GM21423 (cell line): ENCODE results near the gene CRK.
"Not testable (repeated sequence)": the region's sequence is repeated elsewhere in the genome, so short reads cannot be mapped to it uniquely, and the experiment has no call there.

ENCODE experiments used
- ATAC-seq: cut with Tn5 transposase; IDR thresholded peaks from one replicate; pipeline ENCODE4 v1.9.1; 2021; ENCODE audit warnings: mild to moderate bottlenecking, moderate library complexity; ENCODE audit not compliant: unreplicated experiment

Gene CRK

DNA sequence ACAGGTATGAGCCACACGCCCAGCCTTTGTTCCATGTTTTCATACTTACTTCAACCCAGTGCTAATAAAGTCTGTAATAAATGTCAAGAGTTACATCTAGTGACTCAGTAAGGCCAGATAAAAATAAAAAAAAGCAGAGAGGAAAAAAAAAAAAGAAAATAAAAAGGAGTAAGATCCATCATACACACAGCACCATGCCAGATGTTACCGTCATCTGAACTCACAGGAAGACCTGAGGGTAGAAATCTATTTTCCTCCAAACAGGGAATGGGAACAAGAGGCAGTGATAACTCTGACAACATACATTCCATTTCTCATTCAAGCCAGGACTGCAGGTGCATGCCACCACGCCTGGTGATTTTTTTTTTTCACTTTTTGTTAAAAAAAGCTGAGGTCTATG lies 20.7 kb downstream of the CRK start:
- no peak for ATAC-seq

DNA sequence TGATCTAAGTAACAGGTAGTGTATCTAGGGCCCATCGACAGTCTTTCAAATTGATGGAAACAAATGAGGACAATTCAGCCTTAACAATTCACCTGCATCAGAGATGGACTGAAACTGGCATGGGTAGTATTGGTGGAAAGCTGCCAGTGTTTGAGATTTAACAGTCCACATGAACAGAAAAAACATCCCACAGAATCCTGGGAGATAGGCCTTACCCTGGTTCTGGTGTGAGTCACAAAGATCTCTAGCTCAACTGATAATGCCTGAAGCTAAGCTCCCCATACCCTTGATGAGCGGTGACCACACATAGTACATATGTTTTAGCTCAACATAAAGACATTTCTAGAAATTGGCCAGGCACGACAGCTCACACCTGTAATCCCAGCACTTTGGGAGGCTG lies 21.9 kb downstream of the CRK start:
- no peak for ATAC-seq

DNA sequence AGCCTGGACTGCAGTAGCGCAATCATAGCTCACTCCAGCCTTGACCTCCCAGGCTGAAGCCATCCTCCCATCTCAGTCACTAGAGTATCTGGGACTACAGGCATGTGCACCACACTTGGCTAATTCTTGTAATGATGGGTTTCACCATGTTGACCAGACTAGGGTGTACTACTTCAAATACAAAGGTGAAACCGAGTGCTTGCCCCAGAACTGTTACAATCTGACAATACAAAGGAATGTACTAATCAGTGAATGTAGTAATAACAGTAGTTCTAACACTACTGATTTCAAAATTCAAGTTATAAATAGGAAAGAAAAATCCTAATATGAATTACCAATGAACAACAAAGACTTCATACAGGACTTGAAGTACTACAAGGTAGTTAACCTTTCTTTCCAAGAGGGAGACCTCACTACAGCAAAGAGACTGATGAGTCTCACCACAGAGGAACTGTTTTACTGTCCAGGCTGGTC lies 24.4 kb downstream of the CRK start:
- ATAC-seq = no peak

DNA sequence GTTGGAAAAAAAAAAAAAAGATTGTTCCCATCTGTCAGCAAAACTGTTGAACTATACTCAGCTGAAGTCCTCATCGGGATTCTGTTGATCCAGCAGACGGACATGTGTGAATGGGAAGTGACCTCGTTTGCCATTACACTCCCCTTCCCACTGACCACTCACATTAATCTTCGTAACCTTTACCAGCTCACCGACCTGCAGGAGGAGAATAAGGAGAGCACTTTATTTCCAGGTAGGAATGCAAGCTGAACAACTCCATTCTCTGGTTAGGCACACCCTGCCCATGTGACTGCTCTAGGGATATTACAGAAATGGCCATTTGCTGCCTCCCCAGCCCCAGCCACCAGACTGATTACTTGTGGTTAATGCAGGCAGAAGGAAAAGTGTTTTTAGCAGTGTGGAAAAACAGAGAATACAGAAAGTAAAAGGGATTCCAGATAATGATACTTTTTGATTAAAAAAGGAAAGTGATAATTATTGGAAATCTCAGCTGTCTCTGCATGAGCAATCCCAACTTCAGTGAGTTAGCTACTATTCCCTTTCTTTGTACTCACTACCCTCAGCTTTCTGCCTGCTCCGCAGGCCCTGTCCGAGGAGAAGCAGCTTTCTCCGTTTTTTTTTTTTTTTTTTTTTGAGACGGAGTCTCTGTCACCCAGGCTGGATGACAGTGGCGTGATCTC lies 32.4 kb downstream of the CRK start:
- ATAC-seq = no peak

DNA sequence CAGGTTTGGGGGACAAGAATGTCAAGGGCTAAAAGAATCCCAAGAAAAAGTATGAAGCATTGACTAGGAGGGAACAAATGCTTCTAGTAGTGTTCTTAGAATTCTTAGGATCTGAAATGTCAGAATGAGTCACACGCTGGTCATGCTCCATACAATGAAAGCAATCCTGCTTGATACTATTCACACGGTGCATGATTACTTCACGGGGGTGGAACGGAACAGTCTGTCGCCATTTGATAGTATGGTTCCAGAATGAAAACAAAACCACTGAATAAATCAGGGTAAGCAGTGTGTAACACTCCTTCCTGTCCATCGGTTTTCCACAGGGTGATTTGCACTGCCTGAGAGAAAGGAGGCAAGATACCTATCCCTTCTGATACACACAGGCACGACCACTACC lies 33.1 kb downstream of the CRK start:
- ATAC-seq = no peak

DNA sequence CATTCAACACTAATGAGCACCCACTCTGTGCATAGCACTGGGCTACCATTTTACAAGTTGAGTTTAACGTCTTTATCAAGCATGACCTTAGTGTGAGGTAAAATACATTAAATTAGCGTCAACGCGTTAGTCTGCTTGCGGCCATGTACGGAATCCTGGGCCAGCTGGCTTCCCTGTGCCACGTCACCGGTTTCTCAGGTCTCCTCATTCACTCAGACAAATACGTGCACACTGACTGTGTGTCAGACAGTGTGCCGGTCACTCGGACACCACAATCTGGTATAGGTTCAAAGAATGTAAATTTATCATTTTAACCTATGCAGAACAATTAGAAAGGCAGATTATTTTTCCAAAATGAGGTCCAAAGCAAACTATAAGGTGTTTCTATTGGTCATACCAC lies 34.6 kb downstream of the CRK start:
- ATAC-seq = no peak

DNA sequence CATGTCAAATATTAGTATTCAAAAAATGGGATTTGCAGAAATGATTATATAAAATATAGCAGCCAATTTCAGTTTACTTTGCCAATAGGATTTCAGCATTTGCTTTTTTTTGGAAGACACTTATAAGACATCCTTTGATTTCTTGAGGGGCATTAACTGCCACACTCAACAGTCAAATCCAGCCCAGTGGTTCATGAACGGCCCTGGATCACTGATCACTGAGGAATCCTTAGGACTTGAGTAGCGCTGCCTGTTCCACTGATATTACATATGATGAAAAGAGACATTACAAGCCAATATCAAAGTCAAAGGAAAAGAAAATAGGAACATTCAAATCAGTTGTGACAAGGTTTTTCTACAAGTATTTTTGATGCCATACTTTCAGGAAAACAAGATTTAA lies 35.1 kb downstream of the CRK start:
- no peak for ATAC-seq

DNA sequence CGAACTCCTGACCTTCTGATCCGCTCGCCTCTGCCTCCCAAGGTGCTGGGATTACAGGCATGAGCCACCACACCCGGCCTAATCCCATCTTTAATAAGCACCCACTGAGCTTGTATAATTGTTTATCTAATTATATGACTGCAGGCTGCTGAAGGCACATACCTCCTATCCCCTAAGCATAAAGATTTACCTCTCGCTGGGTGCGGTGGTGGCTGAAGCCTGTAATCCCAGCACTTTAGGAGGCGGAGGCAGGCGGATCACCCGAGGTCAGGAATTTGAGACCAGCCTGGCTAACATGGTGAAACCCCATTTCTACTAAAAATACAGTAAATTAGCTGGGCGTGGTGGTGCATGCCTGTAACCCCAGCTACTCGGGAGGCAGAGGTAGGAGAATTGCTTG lies 35.9 kb downstream of the CRK start:
- ATAC-seq = no peak

DNA sequence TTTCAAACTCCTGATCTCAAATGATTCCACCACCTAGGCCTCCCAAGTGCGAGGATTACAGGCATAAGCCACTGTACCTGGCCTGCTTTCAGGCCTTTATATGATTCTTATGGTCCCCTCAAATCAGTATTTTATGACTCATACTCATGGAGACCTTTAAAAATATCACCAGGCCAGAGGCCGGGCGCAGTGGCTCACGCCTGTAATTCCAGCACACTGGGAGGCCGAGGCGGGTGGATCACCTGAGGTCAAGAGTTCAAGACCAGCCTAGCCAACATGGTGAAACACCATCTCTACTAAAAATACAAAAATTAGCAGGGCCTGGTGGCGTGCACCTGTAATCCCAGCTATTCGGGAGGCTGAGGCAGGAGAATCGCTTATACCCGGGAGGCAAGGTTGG lies 37.6 kb downstream of the CRK start:
- ATAC-seq = not testable (repeated sequence)

DNA sequence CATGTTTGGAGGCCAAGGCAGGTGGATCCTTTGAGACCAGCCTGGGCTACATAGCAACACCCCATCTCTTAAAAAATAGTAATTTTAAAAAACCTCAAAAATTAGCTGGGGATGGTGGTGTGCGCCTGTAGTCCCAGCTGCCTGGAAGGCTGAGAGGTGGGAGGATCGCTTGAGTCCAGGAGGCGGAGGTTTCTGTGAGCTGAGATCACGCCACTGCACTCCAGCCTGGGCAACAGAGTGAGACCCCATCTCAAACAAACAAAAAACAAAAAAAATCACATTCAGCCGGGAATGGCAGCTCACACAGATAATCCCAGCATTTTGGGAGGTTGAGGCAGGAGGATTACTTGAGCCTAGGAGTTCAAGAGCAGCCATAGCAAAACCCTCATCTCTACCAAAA lies 39.6 kb downstream of the CRK start:
- ATAC-seq = no peak

DNA sequence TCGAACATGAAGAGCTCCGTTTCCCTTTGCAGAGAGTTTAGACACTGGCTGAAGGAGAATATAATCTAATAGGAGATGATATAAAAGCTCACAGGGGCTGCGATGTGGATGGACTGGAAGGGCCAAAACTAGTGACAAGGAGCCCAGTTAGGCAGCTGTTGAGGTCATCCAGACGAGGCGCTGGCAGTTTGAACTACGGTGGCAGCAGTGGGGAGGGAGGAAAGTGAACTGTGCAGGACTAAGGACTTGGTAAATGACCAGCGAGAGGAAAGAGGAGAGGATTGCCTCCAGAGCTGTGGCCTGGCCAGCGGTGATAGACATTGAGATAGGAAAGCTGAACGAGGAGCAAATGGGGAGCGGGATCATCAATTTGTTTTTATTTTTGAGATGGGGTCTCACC lies 41.4 kb downstream of the CRK start:
- ATAC-seq = no peak

DNA sequence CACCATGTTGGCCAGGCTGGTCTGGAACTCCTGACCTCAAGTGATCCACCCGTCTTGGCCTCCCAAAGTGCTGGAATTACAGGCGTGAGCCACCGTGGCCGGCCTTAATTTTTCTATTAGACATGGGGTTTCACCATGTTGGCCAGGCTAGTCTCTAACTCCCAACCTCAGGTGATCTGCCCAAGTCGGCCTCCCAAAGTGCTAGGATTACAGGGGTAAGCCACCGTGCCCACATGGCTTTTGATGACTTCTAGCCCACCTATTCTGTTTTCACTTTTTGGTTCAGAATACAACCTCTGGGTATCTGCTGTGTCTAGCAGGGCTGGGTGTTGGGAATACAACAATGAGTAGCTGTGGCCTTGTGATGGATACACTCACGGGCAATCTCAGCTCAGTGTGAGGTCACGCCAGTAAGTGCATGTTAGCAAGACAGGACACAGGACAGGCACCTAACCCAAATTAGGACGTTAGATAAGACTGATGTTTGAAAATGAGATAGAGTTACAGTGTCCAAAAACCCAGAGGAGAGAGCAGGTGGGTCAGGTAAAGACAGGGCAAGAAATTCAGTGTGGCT lies 41.9 kb downstream of the CRK start:
- no peak for ATAC-seq

DNA sequence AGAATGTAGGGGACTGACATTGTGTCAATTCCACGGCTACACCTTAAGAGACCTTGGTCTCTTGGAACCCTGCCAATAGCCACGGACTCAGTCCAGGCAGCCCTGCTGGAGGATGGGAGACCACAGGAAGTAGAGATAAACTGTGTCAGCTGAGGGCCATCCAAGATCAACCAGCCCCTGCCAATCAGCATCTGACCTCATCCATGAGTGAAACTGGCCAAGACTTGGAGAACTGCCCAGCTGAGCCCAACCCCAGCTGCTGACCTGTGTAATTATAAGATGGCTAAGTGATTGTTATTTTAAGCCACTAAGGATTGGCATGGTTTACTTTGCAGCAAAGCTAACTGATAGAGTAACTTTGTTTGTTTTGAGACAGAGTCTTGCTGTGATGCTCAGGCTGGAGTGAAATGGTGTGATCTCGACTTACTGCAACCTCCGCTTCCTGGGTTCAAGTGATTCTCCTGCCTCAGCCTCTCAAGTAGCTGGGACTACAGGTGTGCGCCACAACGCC lies 42.7 kb downstream of the CRK start:
- no peak for ATAC-seq

DNA sequence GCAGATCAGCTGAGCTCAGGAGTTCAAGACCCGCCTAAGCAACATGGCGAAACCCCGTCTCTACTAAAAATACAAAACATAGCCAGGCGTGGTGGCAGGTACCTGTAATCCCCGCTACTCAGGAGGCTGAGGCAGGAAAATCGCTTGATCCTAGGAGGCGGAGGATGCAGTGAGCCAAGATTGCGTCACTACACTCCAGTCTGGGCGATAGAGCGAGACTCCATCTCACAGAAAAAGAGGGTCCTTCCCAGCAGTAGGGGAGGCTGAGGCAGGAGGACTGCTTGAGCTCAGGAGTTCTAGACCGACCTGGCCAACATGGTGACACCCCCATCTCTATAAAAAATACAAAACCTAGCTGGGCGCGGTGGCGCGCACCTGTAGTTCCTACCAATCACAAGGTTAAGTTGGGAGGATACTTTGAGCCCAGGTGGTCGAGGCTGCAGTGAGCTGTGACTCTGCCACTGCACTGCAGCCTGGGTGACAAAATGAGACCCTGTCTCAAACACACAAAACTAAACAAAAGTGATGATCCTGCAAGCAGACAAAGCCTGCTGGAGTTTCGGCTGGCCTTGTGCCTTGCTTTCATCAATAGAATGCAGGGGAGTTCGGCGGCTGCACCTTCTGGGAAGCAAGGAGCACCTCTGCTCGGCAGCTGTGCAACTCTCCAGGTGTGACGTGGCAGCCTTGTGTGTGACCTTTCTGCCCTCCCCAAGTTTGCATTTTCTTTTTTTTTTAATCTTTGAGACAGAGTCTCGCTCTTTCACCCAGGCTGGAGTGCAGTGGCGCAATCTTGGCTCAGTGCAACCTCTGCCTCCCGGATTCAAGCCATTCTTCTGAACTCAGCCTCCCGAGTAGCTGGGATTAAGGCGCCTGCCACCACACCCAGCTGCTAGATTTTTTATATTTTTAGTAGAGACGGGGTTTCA lies 43.6 kb downstream of the CRK start:
- ATAC-seq = no peak

DNA sequence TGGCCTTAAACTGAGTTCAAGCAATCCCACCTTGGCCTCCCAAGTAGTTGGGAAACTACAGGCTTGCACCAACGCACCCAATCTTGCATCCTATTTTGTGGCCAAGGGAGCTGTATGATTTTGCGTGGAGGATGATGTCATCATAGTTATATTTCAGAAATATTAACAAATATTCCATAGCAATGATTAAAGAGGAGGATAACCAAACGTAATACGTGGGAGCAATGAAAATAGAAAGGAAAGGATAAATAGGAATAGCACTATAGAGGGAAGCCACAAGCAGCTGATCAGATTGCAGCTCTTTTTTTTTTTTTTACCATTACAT lies 53.8 kb downstream of the CRK start:
- ATAC-seq = no peak

DNA sequence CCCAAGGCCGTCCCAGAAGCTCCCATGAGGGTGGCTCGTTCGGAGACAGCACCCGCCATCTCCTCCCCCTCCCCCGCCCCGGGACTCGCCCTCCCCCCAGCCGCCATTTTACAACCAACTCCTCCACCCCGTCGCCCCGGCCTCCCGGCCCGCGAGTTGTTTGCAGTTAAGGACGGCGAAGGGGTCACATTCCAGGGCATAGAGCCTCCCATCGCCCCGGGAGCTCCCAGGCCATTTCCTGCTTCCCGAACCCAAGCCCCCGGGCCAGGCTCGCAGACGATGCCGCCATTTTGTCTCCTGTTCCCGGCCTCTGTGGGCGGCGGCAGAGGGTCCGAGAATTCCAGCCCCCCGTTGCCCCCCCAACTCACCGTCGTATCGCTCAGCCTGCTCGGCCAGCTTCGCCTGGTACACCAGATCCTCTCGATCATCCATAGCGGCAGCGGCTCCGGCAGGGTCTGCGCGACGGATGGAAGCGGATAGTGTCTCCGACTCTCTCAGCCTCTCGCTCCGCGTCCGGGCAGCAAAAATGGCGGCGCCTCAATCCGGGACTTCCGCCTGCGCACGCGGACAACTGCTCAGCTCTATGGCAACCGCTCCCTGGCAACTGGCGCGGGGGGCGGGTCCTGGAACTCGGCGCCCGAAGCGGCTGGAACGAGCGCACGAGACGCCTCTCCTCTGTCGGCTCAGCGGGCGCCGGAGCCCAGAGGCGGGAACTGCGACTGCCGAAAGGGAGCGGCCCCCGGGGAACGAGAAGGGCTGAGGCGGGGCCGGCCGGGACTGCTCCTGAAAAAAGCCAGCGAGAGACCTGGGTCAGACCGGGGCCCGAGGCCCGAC lies 56.1 kb downstream of the CRK start, which contains the start of gene YWHAE:
Gene YWHAE, minus strand, starts transcription at position 544 of the 834 bp plus-strand sequence. Its CDS starts 112 bp downstream, at position 432.
- ATAC-seq = peak; percentile 92

DNA sequence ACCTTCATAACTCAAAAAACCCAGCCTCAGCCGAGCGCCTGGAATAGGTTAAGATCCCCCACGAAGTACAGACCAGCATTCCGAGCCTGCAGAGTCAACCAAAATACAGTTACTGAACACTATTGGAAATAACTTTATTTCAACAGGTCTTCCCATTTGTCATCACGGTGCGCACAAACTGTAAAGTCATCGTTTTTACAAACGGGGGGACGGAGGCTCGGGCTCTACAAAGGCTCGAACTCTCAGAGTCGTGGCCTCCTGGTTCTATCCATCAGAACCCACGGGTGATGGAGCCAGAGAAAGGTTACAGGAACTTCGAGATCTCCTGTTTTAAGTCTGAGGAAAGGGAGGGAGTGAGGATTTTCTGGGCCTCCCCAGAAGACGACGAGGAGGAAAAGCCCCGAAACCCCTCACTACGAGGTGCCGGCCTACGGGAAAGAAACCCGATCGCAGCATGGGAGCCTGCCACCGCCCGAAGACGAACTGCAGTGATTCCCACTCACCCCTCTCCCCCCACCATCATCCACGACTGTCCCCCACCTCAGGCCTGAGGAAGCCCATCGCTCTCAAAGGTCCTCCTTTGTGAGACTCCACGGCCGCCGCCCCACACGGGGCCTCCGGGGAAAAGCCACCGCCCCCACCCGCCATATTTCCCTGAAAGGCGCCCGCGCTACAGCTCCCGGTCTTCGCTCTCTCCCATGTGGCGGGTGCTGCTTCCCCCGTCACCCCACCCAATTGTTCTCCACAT lies 56.9 kb downstream of the CRK start:
- ATAC-seq = peak; percentile 23

DNA sequence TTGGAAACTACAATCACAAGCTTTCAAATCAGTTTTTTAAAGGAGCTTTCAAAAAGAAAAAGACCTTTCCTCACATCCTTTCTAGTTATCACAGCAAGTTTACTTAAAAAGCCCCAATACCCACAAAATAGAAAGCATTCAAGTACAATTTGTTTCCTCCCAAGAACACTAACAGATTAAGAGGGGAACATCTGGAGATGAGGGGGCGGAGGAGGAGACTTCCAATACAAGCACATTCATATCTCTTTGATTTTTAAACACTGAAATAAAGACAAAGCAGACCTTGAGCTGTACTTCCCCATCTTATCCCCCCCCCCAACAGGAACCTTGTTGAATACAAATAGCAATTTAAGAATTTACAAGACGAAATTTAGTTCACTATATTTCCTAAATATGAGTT lies 58.0 kb downstream of the CRK start:
- no peak for ATAC-seq

DNA sequence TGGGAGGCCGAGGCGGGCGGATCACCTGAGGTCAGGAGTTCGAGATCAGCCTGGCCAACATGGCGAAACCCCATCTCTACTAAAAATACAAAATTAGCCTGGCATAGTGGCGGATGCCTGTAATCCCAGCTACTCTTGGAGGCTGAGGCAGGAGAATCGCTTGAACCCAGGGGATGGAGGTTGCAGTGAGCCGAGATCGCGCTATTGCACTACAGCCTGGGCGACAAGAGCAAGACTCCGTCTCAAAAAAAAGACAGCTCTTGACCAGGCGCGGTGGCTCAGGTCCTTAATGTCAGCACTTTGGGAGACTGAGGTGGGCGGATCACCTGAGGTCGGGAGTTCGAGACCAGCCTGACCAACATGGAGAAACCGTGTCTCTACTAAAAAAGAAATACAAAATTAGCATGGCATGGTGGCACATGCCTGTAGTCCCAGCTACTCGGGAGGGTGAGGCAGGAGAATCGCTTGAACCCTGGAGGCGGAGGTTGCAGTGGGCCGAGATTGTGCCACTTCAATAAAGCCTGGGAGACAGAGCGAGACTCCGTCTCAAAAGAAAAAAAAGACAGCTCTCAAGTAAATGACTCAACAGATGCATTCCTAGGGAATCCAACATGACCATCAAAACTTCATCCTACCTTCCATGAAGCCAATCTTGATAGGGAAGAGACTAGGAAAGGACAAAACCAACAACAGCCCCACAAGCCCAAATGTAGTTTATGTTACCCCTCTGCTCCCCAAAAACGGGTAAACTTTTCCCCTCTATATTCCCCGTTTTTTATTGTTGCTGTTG lies 60.0 kb downstream of the CRK start:
- ATAC-seq = not testable (repeated sequence)
